Caco-2 (cell line): ENCODE data around the gene SDHC. TPM values are rescaled to one million over a fixed set of nuclear protein-coding genes. Genes with fewer than 3 reads are reported as not detected.

Experiments
- BruUV-seq: library from RNA; stranded (reverse); fragments of 400-500 nt; replicated peaks from 2 replicates; lab custom pipeline; 2021; lab: Mats Ljungman, UMichigan
- CTCF ChIA-PET: fragments of 300-600 bp; sonication (Branson Sonifier 250); formaldehyde crosslinking; loops from one replicate; lab custom pipeline; 2022; ENCODE audit warnings: antibody characterized with exemption; lab: Charles Lee
- POLR2A ChIA-PET: fragments of 300-600 bp; sonication (Branson Sonifier 250); formaldehyde crosslinking; loops from one replicate; lab custom pipeline; 2022; ENCODE audit warnings: antibody characterized with exemption; lab: Charles Lee
- DNase-seq, 2 experiments: peaks; one replicate each; pipeline versions ENCODE4 v3.0.0 to v3.0.0-alpha.2; 2020 to 2022
- H3K27me3 ChIP-seq: replicated peaks from 2 replicates; pipeline ENCODE4 v1.6.0; 2011; ENCODE audit warnings: low read length; ENCODE audit not compliant: control insufficient read depth, insufficient read depth
- H3K36me3 ChIP-seq: 2 replicates; pipeline ENCODE4 v1.5.1; 2011; ENCODE audit warnings: low read length; ENCODE audit not compliant: control insufficient read depth, insufficient read depth
- H3K4me1 ChIP-seq: fragments of 250-450 bp; sonication (Bioruptor Pico); 2 replicates; pipeline ENCODE4 v1.5.1; 2020; ENCODE audit warnings: mild to moderate bottlenecking
- H3K4me3 ChIP-seq: 2 replicates; pipeline ENCODE4 v1.5.1; 2011; ENCODE audit warnings: low read depth, mild to moderate bottlenecking, control low read depth, low read length
- H3K9me3 ChIP-seq: fragments of 250-450 bp; sonication (Bioruptor Pico); 2 replicates; pipeline ENCODE4 v1.5.1; 2020; ENCODE audit warnings: mild to moderate bottlenecking, moderate library complexity
- H3K27ac Mint-ChIP-seq: one replicate; pipeline ENCODE4 v1.8.0; 2022; ENCODE audit warnings: mixed read lengths; ENCODE audit not compliant: unreplicated experiment
- H3K27me3 Mint-ChIP-seq: one replicate; pipeline ENCODE4 v1.8.0; 2022; ENCODE audit warnings: mixed read lengths; ENCODE audit not compliant: insufficient read depth, unreplicated experiment
- H3K36me3 Mint-ChIP-seq: one replicate; pipeline ENCODE4 v1.8.0; 2022; ENCODE audit warnings: mild to moderate bottlenecking, mixed read lengths; ENCODE audit not compliant: insufficient read depth, unreplicated experiment
- H3K4me1 Mint-ChIP-seq: one replicate; pipeline ENCODE4 v1.8.0; 2022; ENCODE audit warnings: low read depth, mixed read lengths; ENCODE audit not compliant: unreplicated experiment
- H3K4me3 Mint-ChIP-seq: one replicate; pipeline ENCODE4 v1.8.0; 2022; ENCODE audit warnings: mild to moderate bottlenecking, moderate library complexity, mixed read lengths; ENCODE audit not compliant: unreplicated experiment
- H3K9me3 Mint-ChIP-seq: one replicate; pipeline ENCODE4 v1.8.0; 2022; ENCODE audit warnings: mixed read lengths; ENCODE audit not compliant: unreplicated experiment
- CTCF ChIP-seq, 2 experiments: fragments of 200-600 bp in 1 of 2; IDR thresholded peaks; 1 replicate in 1 of 2; 2 replicates in 1 of 2; pipeline versions ENCODE4 v1.5.1 to v1.8.0; 2011 to 2022; ENCODE audit warnings: antibody characterized with exemption in 1 of 2, control low read depth in 1 of 2, inconsistent platforms in 1 of 2, low read depth in 1 of 2, low read length in 1 of 2, mild to moderate bottlenecking in 1 of 2, moderate library complexity in 1 of 2; ENCODE audit not compliant: insufficient read depth in 1 of 2, severe bottlenecking in 1 of 2, unreplicated experiment in 1 of 2
- intact Hi-C: fragments of 100-400 bp; cut with micrococcal nuclease; formaldehyde crosslinking; loops from one replicate; pipeline ENCODE4 v1.10.0; 2022; ENCODE audit not compliant: unreplicated experiment
- total RNA-seq: library from RNA; stranded (reverse); gene quantifications from 2 replicates; pipeline ENCODE4 v1.2.3, GENCODE V29; 2022

SDHC gene
- total RNA-seq, 1 experiment from 2014 or later, result 261 TPM

GRCh38 chr1:161285521-161285920 lies 28.7 kb upstream of the SDHC start:
- Mint-ChIP-seq H3K4me1 (peaks cover 10% of the 10 kb centered on the region), H3K27me3 (no peaks in the 10 kb centered on the region), H3K4me3 (no peak overlapping the region), H3K9me3 (no peaks in the 10 kb centered on the region), H3K27ac (no peak overlapping the region), H3K36me3 (no peaks in the 10 kb centered on the region)
- Histone ChIP-seq H3K36me3 (no peaks in the 10 kb centered on the region), H3K4me1 (peaks cover 10% of the 10 kb centered on the region), H3K4me3 (no peak overlapping the region), H3K9me3 (no peaks in the 10 kb centered on the region), H3K27me3 (no peaks in the 10 kb centered on the region)
- DNase-seq, result no peak
- intact Hi-C loops, result no loop called here
- TF ChIP-seq CTCF (IDR thresholded peaks at IDR 0.05; ENCODE audit: insufficient read depth in 1 of 2, low read depth in 1 of 2, low read length in 1 of 2, severe bottlenecking in 1 of 2, unreplicated experiment in 1 of 2), result no peak
- no TSS peak for BruUV-seq
- ChIA-PET CTCF (interaction anchor here (0.8 kb wide), 1 partner anchor 59 kb away, joined by 3 read pairs; no protein-coding TSS in a partner anchor), POLR2A (interaction anchor here (0.6 kb wide), 1 partner anchor 61 kb away, joined by 4 read pairs; no protein-coding TSS in a partner anchor)

- TF ChIP-seq CTCF (IDR thresholded peaks at IDR 0.05; ENCODE audit: insufficient read depth in 1 of 2, low read depth in 1 of 2, low read length in 1 of 2, severe bottlenecking in 1 of 2, unreplicated experiment in 1 of 2), result no peak
- peaks cover 7% of the 10 kb centered on the region for H3K36me3 Mint-ChIP-seq
- Histone ChIP-seq H3K9me3 (no peaks in the 10 kb centered on the region), H3K27me3 (no peaks in the 10 kb centered on the region), H3K4me3 (no peak overlapping the region), H3K4me1 (peaks cover 20% of the 10 kb centered on the region), H3K36me3 (no peaks in the 10 kb centered on the region)
- peak in 1 of 2 experiments; percentile 27 for DNase-seq
- CTCF ChIA-PET, result interaction anchor here (1.9 kb wide), 1 partner anchor 62 kb away, joined by 7 read pairs; the partner anchor contains the start of gene TOMM40L
- H3K4me1 Mint-ChIP-seq, result peaks cover 22% of the 10 kb centered on the region
- no peaks in the 10 kb centered on the region for H3K9me3 Mint-ChIP-seq
- no peak overlapping the region for H3K27ac Mint-ChIP-seq
- H3K4me3 Mint-ChIP-seq, result no peak overlapping the region
- intact Hi-C loops, result no loop called here
- POLR2A ChIA-PET, result interaction anchor here (0.6 to 0.7 kb wide), 2 partner anchors 70 to 82 kb away, joined by 3 to 4 read pairs; no protein-coding TSS in a partner anchor
- BruUV-seq, result no TSS peak
- H3K27me3 Mint-ChIP-seq, result no peaks in the 10 kb centered on the region
Measured at GRCh38 chr1:161287482-161288054, 26.6 kb upstream of the SDHC start.

- Histone ChIP-seq H3K9me3 (no peaks in the 10 kb centered on the region), H3K36me3 (no peaks in the 10 kb centered on the region), H3K4me1 (peaks cover 20% of the 10 kb centered on the region), H3K4me3 (no peak overlapping the region), H3K27me3 (no peaks in the 10 kb centered on the region)
- TF ChIP-seq CTCF (IDR thresholded peaks at IDR 0.05; ENCODE audit: insufficient read depth in 1 of 2, low read depth in 1 of 2, low read length in 1 of 2, severe bottlenecking in 1 of 2, unreplicated experiment in 1 of 2), result no peak
- no TSS peak for BruUV-seq
- H3K4me1 Mint-ChIP-seq, result peaks cover 22% of the 10 kb centered on the region
- intact Hi-C loops, result loop anchor here (1.0 kb wide), 3 partner anchors 63 to 98 kb away; no protein-coding TSS in a partner anchor
- POLR2A ChIA-PET, result interaction anchor here (0.7 to 1.3 kb wide), 2 partner anchors 23 to 65 kb away, joined by 3 to 5 read pairs; partner anchors contain the start of gene TOMM40L
- H3K27me3 Mint-ChIP-seq, result no peaks in the 10 kb centered on the region
- no peaks in the 10 kb centered on the region for H3K9me3 Mint-ChIP-seq
- H3K4me3 Mint-ChIP-seq, result no peak overlapping the region
- peaks cover 7% of the 10 kb centered on the region for H3K36me3 Mint-ChIP-seq
- no peak for DNase-seq
- CTCF ChIA-PET, result interaction anchor here (0.7 to 2.1 kb wide), 14 partner anchors 9 to 100 kb away, joined by 3 to 44 read pairs (median 4); partner anchors contain the start of genes APOA2, CFAP126, NDUFS2 and TOMM40L
- peak overlapping the region; percentile 27 for H3K27ac Mint-ChIP-seq
Measured at GRCh38 chr1:161290779-161291178, 23.4 kb upstream of the SDHC start.
